GM23338 (cell line): ENCODE data around the gene TFAP2E. TPM values are rescaled to one million over a fixed set of nuclear protein-coding genes. Genes with fewer than 3 reads are reported as not detected.

Experiments used
- ATAC-seq: fragments of 200-7000 bp; cut with Tn5 transposase; 3 replicates; pipeline ENCODE4 v1.9.1; 2020
- DNase-seq: peaks from one replicate; pipeline ENCODE4 v3.0.0-alpha.2; 2015; ENCODE audit warnings: low spot score
- H2AFZ ChIP-seq: fragments of 200-600 bp; sonication (generic); 2 replicates; pipeline ENCODE4 v1.8.0; 2016; ENCODE audit warnings: antibody characterized with exemption, mild to moderate bottlenecking, moderate library complexity
- H3F3A ChIP-seq: fragments of 200-600 bp; sonication (generic); replicated peaks from 2 replicates; pipeline ENCODE4 v1.8.0; 2017; ENCODE audit warnings: antibody characterized with exemption, mixed run types, low read depth
- H3K27ac ChIP-seq: fragments of 200-600 bp; sonication (generic); 2 replicates; pipeline ENCODE4 v1.6.1; 2016; ENCODE audit warnings: low read depth
- H3K27me3 ChIP-seq: fragments of 200-600 bp; sonication (generic); 2 replicates; pipeline ENCODE4 v1.8.0; 2016; ENCODE audit warnings: mild to moderate bottlenecking, mixed run types, moderate library complexity; ENCODE audit not compliant: insufficient read depth
- H3K36me3 ChIP-seq: fragments of 200-600 bp; sonication (generic); 2 replicates; pipeline ENCODE4 v1.8.0; 2016; ENCODE audit warnings: mild to moderate bottlenecking; ENCODE audit not compliant: insufficient read depth
- H3K4me1 ChIP-seq: fragments of 200-600 bp; sonication (generic); 2 replicates; pipeline ENCODE4 v1.8.0; 2016; ENCODE audit warnings: mild to moderate bottlenecking, moderate library complexity; ENCODE audit not compliant: insufficient read depth
- H3K4me2 ChIP-seq: fragments of 200-600 bp; sonication (generic); 2 replicates; pipeline ENCODE4 v1.7.1; 2017; ENCODE audit warnings: mixed run types
- H3K4me3 ChIP-seq: fragments of 200-600 bp; sonication (generic); 2 replicates; pipeline ENCODE4 v1.6.1; 2016; ENCODE audit warnings: mixed run types
- H3K79me2 ChIP-seq: fragments of 200-600 bp; sonication (generic); replicated peaks from 2 replicates; pipeline ENCODE4 v1.8.0; 2017; ENCODE audit warnings: mild to moderate bottlenecking; ENCODE audit not compliant: insufficient read depth
- H3K9me2 ChIP-seq: fragments of 200-600 bp; sonication (generic); 2 replicates; pipeline ENCODE4 v1.8.0; 2017; ENCODE audit not compliant: insufficient read depth
- H4K20me1 ChIP-seq: fragments of 200-600 bp; sonication (generic); replicated peaks from 2 replicates; pipeline ENCODE4 v1.8.0; 2017; ENCODE audit warnings: mild to moderate bottlenecking; ENCODE audit not compliant: insufficient read depth
- H3K27ac Mint-ChIP-seq: 2 replicates; pipeline ENCODE4 v1.8.0; 2020; ENCODE audit warnings: inconsistent platforms, mild to moderate bottlenecking, moderate library complexity, mixed read lengths
- H3K27me3 Mint-ChIP-seq: 3 replicates; pipeline ENCODE4 v1.8.0; 2022; ENCODE audit warnings: low read depth, mild to moderate bottlenecking, moderate library complexity, mixed read lengths, inconsistent platforms; ENCODE audit not compliant: insufficient read depth, poor library complexity
- H3K36me3 Mint-ChIP-seq: 3 replicates; pipeline ENCODE4 v1.8.0; 2021; ENCODE audit warnings: low read depth, mild to moderate bottlenecking, inconsistent platforms, moderate library complexity, mixed read lengths
- H3K4me1 Mint-ChIP-seq: 3 replicates; pipeline ENCODE4 v1.8.0; 2020; ENCODE audit warnings: mild to moderate bottlenecking, inconsistent platforms, mixed read lengths
- H3K4me3 Mint-ChIP-seq: 3 replicates; pipeline ENCODE4 v1.8.0; 2021; ENCODE audit warnings: moderate library complexity, mild to moderate bottlenecking, inconsistent platforms, mixed read lengths
- H3K9me3 Mint-ChIP-seq: 3 replicates; pipeline ENCODE4 v1.8.0; 2020; ENCODE audit warnings: moderate library complexity, mild to moderate bottlenecking, inconsistent platforms, mixed read lengths
- CREB1 ChIP-seq: fragments of 250-450 bp; sonication (Bioruptor Pico); IDR thresholded peaks from 2 replicates; pipeline ENCODE4 v1.5.0; 2020; ENCODE audit warnings: low read depth, mild to moderate bottlenecking, moderate library complexity
- EZH2 ChIP-seq: fragments of 200-600 bp; sonication (generic); IDR thresholded peaks from one replicate; pipeline ENCODE4 v1.8.0; 2017; ENCODE audit warnings: antibody characterized with exemption, mild to moderate bottlenecking, low read depth; ENCODE audit not compliant: unreplicated experiment
- EZH2phosphoT487 ChIP-seq: fragments of 200-600 bp; sonication (generic); IDR thresholded peaks from one replicate; pipeline ENCODE4 v1.8.1; 2018; ENCODE audit warnings: antibody characterized with exemption; ENCODE audit not compliant: unreplicated experiment
- JUNB ChIP-seq: IDR thresholded peaks from one replicate; pipeline ENCODE4 v1.6.1; 2016; ENCODE audit warnings: antibody characterized with exemption; ENCODE audit not compliant: unreplicated experiment
- NANOG ChIP-seq: IDR thresholded peaks from 2 replicates; pipeline ENCODE4 v1.6.1; 2016; ENCODE audit warnings: antibody characterized with exemption, borderline replicate concordance
- POLR2AphosphoS5 ChIP-seq: IDR thresholded peaks from 2 replicates; pipeline ENCODE4 v1.6.1; 2016; ENCODE audit warnings: antibody characterized with exemption, low read depth
- ZNF114 ChIP-seq: fragments of 250-450 bp; sonication (Bioruptor Pico); IDR thresholded peaks from 2 replicates; pipeline ENCODE4 v1.5.0; 2020; ENCODE audit warnings: mild to moderate bottlenecking, moderate library complexity
- ZNF331 ChIP-seq: fragments of 250-450 bp; sonication (Bioruptor Pico); IDR thresholded peaks from 2 replicates; pipeline ENCODE4 v1.5.0; 2020; ENCODE audit warnings: low read depth, mild to moderate bottlenecking, moderate library complexity
- polyA plus RNA-seq: library from polyadenylated mRNA; unstranded; fragments of >200 nt; fragmentation: Nextera tagmentation; extraction: Ambion mirVana; gene quantifications from 2 replicates; pipeline ENCODE4 v1.2.1, GENCODE V29; 2016
- total RNA-seq: library from RNA; depleted of rRNA; stranded (reverse); fragments of >200 nt; shearing (Covaris generic); gene quantifications from 2 replicates; pipeline ENCODE4 v1.2.3, GENCODE V29; 2014
- TF ChIP-seq, protein P1 (sequence below): fragments of 250-450 bp; sonication (Bioruptor Pico); IDR thresholded peaks from 2 replicates; pipeline ENCODE4 v1.5.0; 2020; ENCODE audit warnings: mild to moderate bottlenecking, moderate library complexity

The TFAP2E gene
- total and polyA plus RNA-seq, 2 experiments from 2014 or later = 0.34 to 1.4 TPM

DNA sequence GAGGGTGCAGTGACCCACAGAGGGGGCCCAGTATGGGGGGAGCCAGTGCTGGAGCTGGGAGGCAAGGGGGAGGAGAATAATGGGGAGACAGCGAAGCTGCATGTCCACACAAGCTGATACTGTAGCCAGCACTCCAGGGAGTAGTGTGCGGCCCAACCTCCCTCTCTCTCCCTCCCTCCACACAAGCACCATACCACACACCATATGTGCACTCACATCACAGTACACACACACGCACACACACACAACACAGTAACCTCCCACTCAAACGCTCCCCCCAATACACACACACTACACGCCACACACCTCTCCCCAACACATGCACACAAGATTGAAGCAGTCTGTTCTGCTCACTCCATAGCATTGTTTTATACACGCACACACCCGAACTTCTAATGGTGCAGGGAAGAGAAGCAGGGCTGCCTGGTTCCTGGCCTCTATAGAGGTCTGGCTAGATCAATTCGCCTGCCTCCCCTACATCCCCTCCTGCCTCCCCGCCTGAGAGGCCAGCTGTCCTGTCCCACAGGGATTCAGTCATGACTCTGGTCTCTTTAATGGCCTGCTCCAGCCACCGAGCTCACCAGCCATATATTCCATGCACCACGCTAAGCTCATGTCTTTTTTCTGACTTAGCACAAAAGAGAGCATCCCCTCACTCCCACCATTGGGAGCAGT is 11.7 kb upstream of the TFAP2E start:
- peaks cover 9% of the 10 kb centered on the region for H3F3A ChIP-seq
- H3K9me3 Mint-ChIP-seq = peaks cover 3% of the 10 kb centered on the region; the same call in 2 of the 3 replicates
- no peaks in the 10 kb centered on the region for H3K27me3 ChIP-seq
- no peak overlapping the region for H2AFZ ChIP-seq
- no peak overlapping the region; the same call in 1 of the 2 replicates for H3K27ac Mint-ChIP-seq
- H3K9me2 ChIP-seq = no peaks in the 10 kb centered on the region
- peaks cover 23% of the 10 kb centered on the region for H3K27me3 Mint-ChIP-seq
- no peak overlapping the region for H3K27ac ChIP-seq
- no peak for DNase-seq
- peaks cover 8% of the 10 kb centered on the region; the same call in 1 of the 2 replicates for H3K4me1 ChIP-seq
- no peak overlapping the region for H3K4me3 Mint-ChIP-seq
- H3K36me3 ChIP-seq = no peaks in the 10 kb centered on the region; the same call in 1 of the 2 replicates
- ATAC-seq = no peak
- peaks cover 4% of the 10 kb centered on the region for H3K79me2 ChIP-seq
- TF ChIP-seq ZNF331 (CRISPR knock-in tag) = no peak
- TF ChIP-seq CREB1 = no peak
- TF ChIP-seq EZH2phosphoT487 = no peak
- TF ChIP-seq NANOG = no peak
- TF ChIP-seq ZNF114 (CRISPR knock-in tag) = no peak
- no peak for TF ChIP-seq JUNB
- no peak for TF ChIP-seq POLR2AphosphoS5
- no peak for TF ChIP-seq EZH2
- TF ChIP-seq, protein P1, sequence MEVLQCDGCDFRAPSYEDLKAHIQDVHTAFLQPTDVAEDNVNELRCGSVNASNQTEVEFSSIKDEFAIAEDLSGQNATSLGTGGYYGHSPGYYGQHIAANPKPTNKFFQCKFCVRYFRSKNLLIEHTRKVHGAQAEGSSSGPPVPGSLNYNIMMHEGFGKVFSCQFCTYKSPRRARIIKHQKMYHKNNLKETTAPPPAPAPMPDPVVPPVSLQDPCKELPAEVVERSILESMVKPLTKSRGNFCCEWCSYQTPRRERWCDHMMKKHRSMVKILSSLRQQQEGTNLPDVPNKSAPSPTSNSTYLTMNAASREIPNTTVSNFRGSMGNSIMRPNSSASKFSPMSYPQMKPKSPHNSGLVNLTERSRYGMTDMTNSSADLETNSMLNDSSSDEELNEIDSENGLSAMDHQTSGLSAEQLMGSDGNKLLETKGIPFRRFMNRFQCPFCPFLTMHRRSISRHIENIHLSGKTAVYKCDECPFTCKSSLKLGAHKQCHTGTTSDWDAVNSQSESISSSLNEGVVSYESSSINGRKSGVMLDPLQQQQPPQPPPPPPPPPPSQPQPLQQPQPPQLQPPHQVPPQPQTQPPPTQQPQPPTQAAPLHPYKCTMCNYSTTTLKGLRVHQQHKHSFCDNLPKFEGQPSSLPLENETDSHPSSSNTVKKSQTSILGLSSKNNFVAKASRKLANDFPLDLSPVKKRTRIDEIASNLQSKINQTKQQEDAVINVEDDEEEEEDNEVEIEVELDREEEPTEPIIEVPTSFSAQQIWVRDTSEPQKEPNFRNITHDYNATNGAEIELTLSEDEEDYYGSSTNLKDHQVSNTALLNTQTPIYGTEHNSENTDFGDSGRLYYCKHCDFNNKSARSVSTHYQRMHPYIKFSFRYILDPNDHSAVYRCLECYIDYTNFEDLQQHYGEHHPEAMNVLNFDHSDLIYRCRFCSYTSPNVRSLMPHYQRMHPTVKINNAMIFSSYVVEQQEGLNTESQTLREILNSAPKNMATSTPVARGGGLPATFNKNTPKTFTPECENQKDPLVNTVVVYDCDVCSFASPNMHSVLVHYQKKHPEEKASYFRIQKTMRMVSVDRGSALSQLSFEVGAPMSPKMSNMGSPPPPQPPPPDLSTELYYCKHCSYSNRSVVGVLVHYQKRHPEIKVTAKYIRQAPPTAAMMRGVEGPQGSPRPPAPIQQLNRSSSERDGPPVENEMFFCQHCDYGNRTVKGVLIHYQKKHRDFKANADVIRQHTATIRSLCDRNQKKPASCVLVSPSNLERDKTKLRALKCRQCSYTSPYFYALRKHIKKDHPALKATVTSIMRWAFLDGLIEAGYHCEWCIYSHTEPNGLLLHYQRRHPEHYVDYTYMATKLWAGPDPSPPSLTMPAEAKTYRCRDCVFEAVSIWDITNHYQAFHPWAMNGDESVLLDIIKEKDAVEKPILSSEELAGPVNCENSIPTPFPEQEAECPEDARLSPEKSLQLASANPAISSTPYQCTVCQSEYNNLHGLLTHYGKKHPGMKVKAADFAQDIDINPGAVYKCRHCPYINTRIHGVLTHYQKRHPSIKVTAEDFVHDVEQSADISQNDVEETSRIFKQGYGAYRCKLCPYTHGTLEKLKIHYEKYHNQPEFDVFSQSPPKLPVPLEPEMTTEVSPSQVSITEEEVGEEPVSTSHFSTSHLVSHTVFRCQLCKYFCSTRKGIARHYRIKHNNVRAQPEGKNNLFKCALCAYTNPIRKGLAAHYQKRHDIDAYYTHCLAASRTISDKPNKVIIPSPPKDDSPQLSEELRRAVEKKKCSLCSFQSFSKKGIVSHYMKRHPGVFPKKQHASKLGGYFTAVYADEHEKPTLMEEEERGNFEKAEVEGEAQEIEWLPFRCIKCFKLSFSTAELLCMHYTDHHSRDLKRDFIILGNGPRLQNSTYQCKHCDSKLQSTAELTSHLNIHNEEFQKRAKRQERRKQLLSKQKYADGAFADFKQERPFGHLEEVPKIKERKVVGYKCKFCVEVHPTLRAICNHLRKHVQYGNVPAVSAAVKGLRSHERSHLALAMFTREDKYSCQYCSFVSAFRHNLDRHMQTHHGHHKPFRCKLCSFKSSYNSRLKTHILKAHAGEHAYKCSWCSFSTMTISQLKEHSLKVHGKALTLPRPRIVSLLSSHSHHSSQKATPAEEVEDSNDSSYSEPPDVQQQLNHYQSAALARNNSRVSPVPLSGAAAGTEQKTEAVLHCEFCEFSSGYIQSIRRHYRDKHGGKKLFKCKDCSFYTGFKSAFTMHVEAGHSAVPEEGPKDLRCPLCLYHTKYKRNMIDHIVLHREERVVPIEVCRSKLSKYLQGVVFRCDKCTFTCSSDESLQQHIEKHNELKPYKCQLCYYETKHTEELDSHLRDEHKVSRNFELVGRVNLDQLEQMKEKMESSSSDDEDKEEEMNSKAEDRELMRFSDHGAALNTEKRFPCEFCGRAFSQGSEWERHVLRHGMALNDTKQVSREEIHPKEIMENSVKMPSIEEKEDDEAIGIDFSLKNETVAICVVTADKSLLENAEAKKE (CRISPR knock-in tag) = no peak
- H4K20me1 ChIP-seq = peaks cover 14% of the 10 kb centered on the region; the same call in 1 of the 2 replicates
- H3K4me2 ChIP-seq = no peak overlapping the region
- peaks cover 48% of the 10 kb centered on the region for H3K36me3 Mint-ChIP-seq
- no peak overlapping the region for H3K4me3 ChIP-seq
- peaks cover 17% of the 10 kb centered on the region for H3K4me1 Mint-ChIP-seq
